A549 (cell line): ENCODE measurements around the gene TTC39B.

ENCODE experiments used
- CTCF ChIP-seq: fragments of >200 bp; sonication (Bioruptor Twin); formaldehyde crosslinking; IDR thresholded peaks from 3 replicates; pipeline ENCODE4 v1.5.1; 2016
- PHF8 ChIP-seq: fragments of 200-600 bp; sonication (generic); IDR thresholded peaks from 2 replicates; pipeline ENCODE4 v1.6.1; 2016; ENCODE audit warnings: low read depth, mild to moderate bottlenecking, antibody characterized with exemption, moderate library complexity, borderline replicate concordance
- POLR2A ChIP-seq: IDR thresholded peaks from 2 replicates; pipeline ENCODE4 v1.6.1; 2012; ENCODE audit warnings: mild to moderate bottlenecking, low read length
- TF ChIP-seq, protein P1 (sequence below): fragments of 150-350 bp; IDR thresholded peaks from 2 replicates; pipeline ENCODE4 v1.6.1; 2014; ENCODE audit warnings: low read depth, mild to moderate bottlenecking, low read length
- TF ChIP-seq, protein P2 (sequence below): fragments of 450-650 bp; IDR thresholded peaks from 2 replicates; pipeline ENCODE4 v1.6.1; 2014; ENCODE audit warnings: antibody characterized with exemption

DNA sequence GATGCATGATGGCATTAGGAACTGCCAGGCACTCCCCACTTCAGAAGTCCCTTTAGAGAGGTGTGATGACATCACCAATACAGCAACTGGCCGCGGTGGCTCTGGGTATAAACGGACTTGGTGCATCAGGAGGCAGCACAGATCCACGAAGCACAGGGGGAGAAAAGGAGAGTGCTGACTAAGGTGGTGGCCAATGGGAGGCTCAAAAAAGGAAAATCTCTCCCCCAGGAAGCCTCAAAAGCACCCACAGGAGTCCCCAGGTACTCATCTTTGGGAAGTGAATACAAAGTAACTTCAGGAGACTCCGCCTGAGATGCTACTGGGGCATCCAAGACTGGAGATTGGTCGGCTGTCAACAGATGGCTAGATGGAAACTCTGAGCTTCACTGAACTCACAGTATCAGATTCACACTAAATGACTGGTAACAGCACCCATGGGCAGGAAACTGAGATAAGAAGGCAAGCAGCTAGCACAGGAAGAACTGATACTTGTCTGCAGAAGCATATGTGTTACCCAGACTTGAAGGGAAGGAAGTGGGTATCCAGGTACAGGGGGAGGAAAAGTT is 7.6 kb downstream of the TTC39B start:
- no peak for TF ChIP-seq POLR2A
- TF ChIP-seq PHF8: no peak
- TF ChIP-seq CTCF: no peak
- TF ChIP-seq, protein P1, sequence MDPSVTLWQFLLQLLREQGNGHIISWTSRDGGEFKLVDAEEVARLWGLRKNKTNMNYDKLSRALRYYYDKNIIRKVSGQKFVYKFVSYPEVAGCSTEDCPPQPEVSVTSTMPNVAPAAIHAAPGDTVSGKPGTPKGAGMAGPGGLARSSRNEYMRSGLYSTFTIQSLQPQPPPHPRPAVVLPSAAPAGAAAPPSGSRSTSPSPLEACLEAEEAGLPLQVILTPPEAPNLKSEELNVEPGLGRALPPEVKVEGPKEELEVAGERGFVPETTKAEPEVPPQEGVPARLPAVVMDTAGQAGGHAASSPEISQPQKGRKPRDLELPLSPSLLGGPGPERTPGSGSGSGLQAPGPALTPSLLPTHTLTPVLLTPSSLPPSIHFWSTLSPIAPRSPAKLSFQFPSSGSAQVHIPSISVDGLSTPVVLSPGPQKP: no peak
- TF ChIP-seq, protein P2, sequence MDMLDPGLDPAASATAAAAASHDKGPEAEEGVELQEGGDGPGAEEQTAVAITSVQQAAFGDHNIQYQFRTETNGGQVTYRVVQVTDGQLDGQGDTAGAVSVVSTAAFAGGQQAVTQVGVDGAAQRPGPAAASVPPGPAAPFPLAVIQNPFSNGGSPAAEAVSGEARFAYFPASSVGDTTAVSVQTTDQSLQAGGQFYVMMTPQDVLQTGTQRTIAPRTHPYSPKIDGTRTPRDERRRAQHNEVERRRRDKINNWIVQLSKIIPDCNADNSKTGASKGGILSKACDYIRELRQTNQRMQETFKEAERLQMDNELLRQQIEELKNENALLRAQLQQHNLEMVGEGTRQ: no peak
